RWPE1 (cell line): ENCODE measurements around the gene CACNA1A.
A peak's percentile ranks its signal among the peaks of the same experiment; 100 is the strongest.
"Not testable (repeated sequence)": the region's sequence is repeated elsewhere in the genome, so short reads cannot be mapped to it uniquely, and the experiment has no call there.

Experiments
- CTCF ChIA-PET: fragments of 350-600 bp; sonication (Branson Sonifier 250); formaldehyde crosslinking; extraction: SDS; loops from one replicate; lab custom pipeline; 2021; lab: Yijun Ruan, JAX
- POLR2A ChIA-PET: fragments of 400-600 bp; formaldehyde crosslinking; extraction: SDS; loops from one replicate; lab custom pipeline; 2020; ENCODE audit warnings: antibody characterized with exemption; ENCODE audit not compliant: low non-redundant PET; lab: Yijun Ruan, JAX
- DNase-seq: peaks from one replicate; pipeline ENCODE4 v3.0.0; 2012; ENCODE audit warnings: low spot score
- H3K27ac ChIP-seq: fragments of 450-650 bp; 2 replicates; pipeline ENCODE4 v1.5.1; 2017
- TF ChIP-seq, protein P1 (sequence below): fragments of 450-650 bp; conservative IDR thresholded peaks from 2 replicates; pipeline ENCODE4 v1.5.1; 2017; ENCODE audit warnings: low read depth, mild to moderate bottlenecking

Gene CACNA1A

DNA sequence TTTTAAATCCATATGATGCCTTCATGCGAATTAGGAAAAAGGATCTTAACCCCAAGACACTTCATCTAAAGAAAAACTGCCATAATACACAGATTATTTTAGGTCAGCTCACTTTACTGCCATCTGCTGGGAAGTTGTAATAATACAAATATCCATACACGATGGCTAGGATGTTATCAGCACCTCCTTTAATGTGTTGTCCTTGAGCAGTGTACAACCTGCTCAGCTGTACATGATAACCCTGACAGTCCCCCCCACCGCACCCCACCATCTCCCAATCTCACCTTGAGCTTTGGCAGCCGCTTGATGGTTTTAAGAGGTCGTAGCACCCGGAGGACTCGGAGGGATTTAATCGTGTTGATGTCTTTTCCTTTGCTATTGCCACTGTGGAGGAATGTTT is 243.8 kb downstream of the CACNA1A start:
- DNase-seq, result peak; percentile 72
- ChIA-PET CTCF (interaction anchor here (0.6 to 1.6 kb wide), 8 partner anchors 9 to 161 kb away, joined by 3 to 5 read pairs (median 3); no protein-coding TSS in a partner anchor), POLR2A (no interaction called here)
- H3K27ac ChIP-seq, result no peak overlapping the region
- TF ChIP-seq, protein P1, sequence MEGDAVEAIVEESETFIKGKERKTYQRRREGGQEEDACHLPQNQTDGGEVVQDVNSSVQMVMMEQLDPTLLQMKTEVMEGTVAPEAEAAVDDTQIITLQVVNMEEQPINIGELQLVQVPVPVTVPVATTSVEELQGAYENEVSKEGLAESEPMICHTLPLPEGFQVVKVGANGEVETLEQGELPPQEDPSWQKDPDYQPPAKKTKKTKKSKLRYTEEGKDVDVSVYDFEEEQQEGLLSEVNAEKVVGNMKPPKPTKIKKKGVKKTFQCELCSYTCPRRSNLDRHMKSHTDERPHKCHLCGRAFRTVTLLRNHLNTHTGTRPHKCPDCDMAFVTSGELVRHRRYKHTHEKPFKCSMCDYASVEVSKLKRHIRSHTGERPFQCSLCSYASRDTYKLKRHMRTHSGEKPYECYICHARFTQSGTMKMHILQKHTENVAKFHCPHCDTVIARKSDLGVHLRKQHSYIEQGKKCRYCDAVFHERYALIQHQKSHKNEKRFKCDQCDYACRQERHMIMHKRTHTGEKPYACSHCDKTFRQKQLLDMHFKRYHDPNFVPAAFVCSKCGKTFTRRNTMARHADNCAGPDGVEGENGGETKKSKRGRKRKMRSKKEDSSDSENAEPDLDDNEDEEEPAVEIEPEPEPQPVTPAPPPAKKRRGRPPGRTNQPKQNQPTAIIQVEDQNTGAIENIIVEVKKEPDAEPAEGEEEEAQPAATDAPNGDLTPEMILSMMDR, result peak; percentile 68

DNA sequence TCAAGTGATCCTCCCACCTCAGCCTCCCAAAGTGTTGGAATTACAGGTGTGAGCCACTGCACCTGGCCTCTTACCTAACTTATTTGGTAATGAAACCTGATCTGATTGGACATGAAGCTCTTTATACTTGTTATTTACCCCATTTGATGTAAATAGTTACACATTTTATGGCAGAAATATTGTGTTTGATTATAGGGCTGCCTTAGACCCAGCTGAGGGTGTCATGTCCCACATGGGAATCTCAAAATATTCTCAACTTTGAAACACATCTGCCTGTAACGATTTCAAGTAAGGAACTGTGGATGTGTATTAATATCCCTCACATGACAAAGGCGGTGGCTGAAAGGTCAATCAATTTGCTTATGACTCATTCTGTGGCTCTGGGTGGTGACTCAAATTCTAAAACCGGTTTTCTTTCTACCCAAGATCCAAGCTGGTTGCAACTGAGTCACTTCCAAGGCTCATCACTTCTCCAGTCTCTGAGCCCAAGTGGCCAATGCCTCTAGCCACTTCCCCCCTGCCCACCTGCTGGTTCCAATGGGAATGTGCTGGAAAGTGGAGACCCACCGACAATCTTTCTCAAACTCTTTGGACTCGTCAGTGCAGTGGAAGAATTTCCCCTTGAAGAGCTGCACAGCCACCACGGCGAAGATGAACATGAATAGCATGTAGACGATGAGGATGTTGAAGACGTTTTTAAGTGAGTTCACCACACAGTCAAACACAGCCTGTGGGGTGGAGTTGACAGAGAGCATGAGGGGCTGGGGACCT is 245.2 kb downstream of the CACNA1A start:
- CTCF ChIA-PET, result interaction anchor here (0.6 to 1.5 kb wide), 5 partner anchors 12 to 1524 kb away, joined by 3 to 5 read pairs (median 4); no protein-coding TSS in a partner anchor
- 0 out of 2 replicates have a peak overlapping the region, but pooled peaks have one; percentile 23 for H3K27ac ChIP-seq
- peak; percentile 98 for DNase-seq
- TF ChIP-seq, protein P1, result no peak
- POLR2A ChIA-PET, result interaction anchor here (0.6 kb wide), 1 partner anchor 294 kb away, joined by 4 read pairs; no protein-coding TSS in a partner anchor

DNA sequence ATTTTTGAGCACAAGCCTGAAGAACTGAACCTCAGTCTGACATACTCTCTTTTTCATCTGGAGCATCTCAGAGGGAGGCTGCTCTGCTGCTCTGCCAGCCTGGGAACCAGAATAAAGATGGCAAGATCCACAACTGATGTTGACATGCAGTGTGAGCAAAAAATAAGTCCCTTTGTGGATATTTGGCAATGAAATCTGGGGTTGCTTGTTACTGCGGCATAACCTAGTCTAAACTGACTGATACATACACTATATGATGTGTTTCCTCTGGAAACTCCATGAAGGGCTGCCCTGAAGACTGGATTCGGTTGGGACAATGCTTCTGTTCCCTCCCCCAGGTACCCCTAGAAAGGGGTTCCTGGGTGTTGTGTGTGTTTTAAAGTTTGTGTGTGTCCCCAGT is 249.4 kb downstream of the CACNA1A start:
- DNase-seq, result no peak
- ChIA-PET CTCF (no interaction called here), POLR2A (no interaction called here)
- no peak overlapping the region for H3K27ac ChIP-seq
- TF ChIP-seq, protein P1, result no peak

DNA sequence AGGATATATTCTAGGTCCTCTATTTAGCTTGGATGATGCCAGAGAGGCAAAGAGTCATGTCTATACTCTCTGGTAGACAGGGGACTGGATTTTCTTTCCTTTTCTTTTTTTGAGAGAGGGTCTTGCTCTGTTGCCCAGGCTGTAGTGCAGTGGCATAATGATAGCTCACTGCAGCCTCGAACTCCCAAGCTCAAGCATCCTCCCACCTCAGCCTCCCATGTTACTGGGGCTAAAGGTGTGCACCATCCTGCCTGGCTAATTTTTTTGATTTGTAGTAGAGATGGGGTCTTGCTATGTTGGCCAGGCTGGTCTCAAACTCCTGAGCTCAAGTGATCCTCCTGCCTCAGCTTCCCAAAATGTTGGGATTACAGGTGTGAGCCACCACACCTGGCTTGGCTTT is 249.9 kb downstream of the CACNA1A start:
- H3K27ac ChIP-seq, POLR2A ChIA-PET, DNase-seq, CTCF ChIA-PET: not testable (repeated sequence)

DNA sequence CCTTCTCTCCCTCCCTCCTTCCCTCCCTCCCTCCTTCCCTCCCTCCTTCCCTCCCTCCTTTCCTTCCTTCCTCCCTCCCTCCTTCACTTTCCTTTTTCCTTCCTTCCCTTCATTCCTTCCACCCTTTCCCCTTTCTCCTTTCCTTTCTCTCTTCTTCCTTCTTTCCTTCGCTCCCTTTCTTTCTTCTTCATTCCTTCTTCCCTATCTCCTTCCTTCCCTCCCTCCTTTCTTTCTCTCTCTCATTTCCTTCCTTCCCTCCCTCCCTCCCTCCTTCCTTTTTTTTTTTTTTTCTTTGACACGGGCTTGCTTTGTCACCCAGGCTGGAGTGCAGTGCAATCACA is 250.6 kb downstream of the CACNA1A start:
- ChIA-PET POLR2A (no interaction called here), CTCF (interaction anchor here (0.6 kb wide), 1 partner anchor 530 kb away, joined by 3 read pairs; no protein-coding TSS in a partner anchor)
- TF ChIP-seq, protein P1, result no peak
- DNase-seq, result no peak
- no peak overlapping the region for H3K27ac ChIP-seq

DNA sequence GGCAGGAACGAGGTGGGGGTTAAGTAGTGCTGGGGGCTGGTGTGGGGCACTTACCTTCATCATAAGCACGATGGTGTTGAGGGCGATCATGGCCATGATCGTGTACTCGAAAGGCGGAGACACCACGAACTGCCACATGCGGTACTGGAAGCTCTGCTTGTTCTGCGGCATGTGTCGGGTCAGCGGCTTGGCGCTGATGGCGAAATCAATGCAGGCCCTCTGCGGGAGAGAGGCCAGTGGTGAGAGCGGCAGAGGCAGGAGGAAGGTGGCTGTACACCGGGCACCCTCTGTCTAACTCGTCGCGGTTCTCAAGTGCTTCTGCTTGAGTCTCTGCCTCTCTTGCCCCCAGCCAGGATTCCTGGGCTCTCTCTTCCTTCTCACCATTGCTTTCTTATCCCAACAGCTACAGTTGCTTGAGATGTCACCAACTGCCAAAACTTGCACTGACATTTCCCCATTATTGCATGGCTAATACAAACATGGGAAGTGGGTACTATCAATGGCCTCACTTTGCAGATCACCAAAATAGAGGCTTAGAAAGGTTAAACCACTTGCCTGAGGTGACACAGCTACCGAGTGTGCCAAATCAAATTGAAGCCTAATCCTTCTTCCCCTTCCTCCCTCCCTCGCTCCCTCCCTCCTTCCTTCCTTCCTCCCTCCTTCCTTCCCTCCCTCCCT is 251.1 kb downstream of the CACNA1A start:
- TF ChIP-seq, protein P1, result no peak
- ChIA-PET POLR2A (no interaction called here), CTCF (interaction anchor here (0.6 kb wide), 1 partner anchor 531 kb away, joined by 3 read pairs; no protein-coding TSS in a partner anchor)
- no peak overlapping the region for H3K27ac ChIP-seq
- DNase-seq, result no peak
